Keratinocyte (primary cell): ENCODE data around the gene CBY2.
"Not testable (repeated sequence)": the region's sequence is repeated elsewhere in the genome, so short reads cannot be mapped to it uniquely, and the experiment has no call there.

Experiments
- CTCF ChIP-seq, 3 experiments: IDR thresholded peaks in 1 of 3; conservative IDR thresholded peaks in 1 of 3; optimal IDR thresholded peaks in 1 of 3; 2 replicates in 2 of 3; 3 replicates in 1 of 3; pipeline versions ENCODE3 to v1.5.1; 2011; ENCODE audit warnings: low read length in 3 of 3, mild to moderate bottlenecking in 3 of 3, moderate library complexity in 2 of 3, control low read depth in 1 of 3, inconsistent platforms in 1 of 3; ENCODE audit not compliant: insufficient read depth in 2 of 3; ENCODE audit errors: extremely low read depth in 1 of 3
- EZH2 ChIP-seq: IDR thresholded peaks from one replicate; pipeline ENCODE4 v1.6.1; 2012; ENCODE audit warnings: inconsistent platforms, mild to moderate bottlenecking, low read length, moderate library complexity

- TF ChIP-seq CTCF (optimal IDR thresholded peaks at IDR 0.05 in 1 of 3, IDR thresholded peaks at IDR 0.05 in 1 of 3, conservative IDR thresholded peaks at IDR 0.05 in 1 of 3; ENCODE audit: extremely low read depth in 1 of 3, insufficient read depth in 2 of 3, low read length in 3 of 3); EZH2: not testable (repeated sequence)
These were observed 54.4 kb downstream of the CBY2 start for GRCh38 chr13:45756498-45756897.
